Nephron (organoid): ENCODE results near the gene RIOK3.

Experiments
- H3K27ac Mint-ChIP-seq, 3 experiments: 2 replicates each; pipeline ENCODE4 v1.8.0; 2020; ENCODE audit warnings: mixed read lengths in 3 of 3, mild to moderate bottlenecking in 2 of 3, moderate library complexity in 1 of 3
- H3K27me3 Mint-ChIP-seq: 2 replicates; pipeline ENCODE4 v1.8.0; 2021; ENCODE audit warnings: low read depth, mild to moderate bottlenecking, moderate library complexity, mixed read lengths
- H3K36me3 Mint-ChIP-seq: 2 replicates; pipeline ENCODE4 v1.8.0; 2020; ENCODE audit warnings: low read depth, mixed read lengths
- H3K4me1 Mint-ChIP-seq: 2 replicates; pipeline ENCODE4 v1.8.0; 2020; ENCODE audit warnings: mixed read lengths
- H3K4me3 Mint-ChIP-seq, 3 experiments: 2 replicates each; pipeline ENCODE4 v1.8.0; 2020; ENCODE audit warnings: mild to moderate bottlenecking in 3 of 3, mixed read lengths in 3 of 3, moderate library complexity in 2 of 3
- H3K9me3 Mint-ChIP-seq: 2 replicates; pipeline ENCODE4 v1.8.0; 2020; ENCODE audit warnings: mixed read lengths
- TF ChIP-seq, protein P1 (sequence below), 3 experiments: fragments of 200-600 bp; sonication (generic); IDR thresholded peaks; one replicate each; pipeline ENCODE4 v1.5.0; 2021; ENCODE audit warnings: antibody characterized with exemption in 3 of 3; ENCODE audit not compliant: unreplicated experiment in 3 of 3

The RIOK3 gene

DNA sequence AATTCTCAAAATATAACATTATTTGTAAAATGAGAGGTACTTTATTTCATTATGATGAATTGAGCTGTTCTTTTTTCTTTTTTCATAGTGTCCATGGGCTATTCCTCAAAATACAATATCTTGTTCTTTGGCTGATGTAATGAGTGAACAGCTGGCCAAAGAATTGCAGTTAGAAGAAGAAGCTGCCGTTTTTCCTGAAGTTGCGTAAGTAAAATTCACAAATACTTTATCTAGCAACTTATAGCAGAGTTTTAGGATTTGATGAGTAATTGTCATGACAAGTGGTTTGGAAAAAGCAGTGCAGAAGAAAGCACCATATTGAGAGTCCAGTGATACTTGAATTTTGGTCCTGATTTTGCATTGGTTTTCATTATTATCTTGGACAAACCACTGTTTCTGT lies 9.8 kb downstream of the RIOK3 start:
- Mint-ChIP-seq H3K36me3 (peaks cover 48% of the 10 kb centered on the region), H3K4me3 (no peak overlapping the region), H3K27ac (no peak overlapping the region), H3K27me3 (no peaks in the 10 kb centered on the region), H3K9me3 (no peaks in the 10 kb centered on the region), H3K4me1 (peaks cover 22% of the 10 kb centered on the region)
- TF ChIP-seq, protein P1, sequence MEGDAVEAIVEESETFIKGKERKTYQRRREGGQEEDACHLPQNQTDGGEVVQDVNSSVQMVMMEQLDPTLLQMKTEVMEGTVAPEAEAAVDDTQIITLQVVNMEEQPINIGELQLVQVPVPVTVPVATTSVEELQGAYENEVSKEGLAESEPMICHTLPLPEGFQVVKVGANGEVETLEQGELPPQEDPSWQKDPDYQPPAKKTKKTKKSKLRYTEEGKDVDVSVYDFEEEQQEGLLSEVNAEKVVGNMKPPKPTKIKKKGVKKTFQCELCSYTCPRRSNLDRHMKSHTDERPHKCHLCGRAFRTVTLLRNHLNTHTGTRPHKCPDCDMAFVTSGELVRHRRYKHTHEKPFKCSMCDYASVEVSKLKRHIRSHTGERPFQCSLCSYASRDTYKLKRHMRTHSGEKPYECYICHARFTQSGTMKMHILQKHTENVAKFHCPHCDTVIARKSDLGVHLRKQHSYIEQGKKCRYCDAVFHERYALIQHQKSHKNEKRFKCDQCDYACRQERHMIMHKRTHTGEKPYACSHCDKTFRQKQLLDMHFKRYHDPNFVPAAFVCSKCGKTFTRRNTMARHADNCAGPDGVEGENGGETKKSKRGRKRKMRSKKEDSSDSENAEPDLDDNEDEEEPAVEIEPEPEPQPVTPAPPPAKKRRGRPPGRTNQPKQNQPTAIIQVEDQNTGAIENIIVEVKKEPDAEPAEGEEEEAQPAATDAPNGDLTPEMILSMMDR (IDR thresholded peaks at IDR 0.05; ENCODE audit: unreplicated experiment in 3 of 3): no peak

DNA sequence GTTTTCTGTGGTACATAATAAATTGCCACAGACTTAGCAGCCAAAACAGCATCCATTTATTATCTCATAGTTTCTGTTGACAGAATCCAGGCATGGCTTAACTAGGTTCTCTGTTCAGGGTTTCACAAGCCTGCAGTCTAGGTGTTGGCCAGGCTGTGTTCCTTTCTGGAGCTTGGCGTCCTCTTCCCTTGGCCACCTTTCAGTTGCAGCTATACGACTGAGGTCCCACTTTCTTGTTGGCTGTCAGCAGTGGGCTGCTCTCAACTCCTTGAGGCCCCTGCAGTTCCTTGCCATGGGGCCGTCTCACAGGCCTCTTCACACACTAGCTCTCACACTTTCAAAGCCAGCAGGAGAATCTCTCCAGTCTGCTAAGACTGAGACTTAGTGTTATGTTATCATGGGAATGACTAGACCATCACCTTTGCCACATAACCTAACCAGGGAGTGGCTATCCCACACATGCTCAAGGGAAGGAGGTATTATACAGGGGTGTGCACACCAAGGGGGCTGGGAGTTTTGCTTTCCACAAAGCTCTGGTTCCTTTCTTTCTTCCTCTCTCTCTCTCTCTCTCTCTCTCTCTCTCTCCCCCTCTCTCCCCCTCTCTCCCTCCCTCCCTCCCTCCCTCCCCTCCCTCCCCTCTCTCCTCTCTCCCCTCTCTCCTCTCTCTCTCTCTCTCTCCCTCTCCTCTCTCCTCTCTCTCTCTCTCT lies 15.8 kb downstream of the RIOK3 start:
- Mint-ChIP-seq H3K27me3 (no peaks in the 10 kb centered on the region), H3K27ac (no peak overlapping the region), H3K4me3 (no peak overlapping the region), H3K9me3 (no peaks in the 10 kb centered on the region), H3K4me1 (no peaks in the 10 kb centered on the region), H3K36me3 (peaks cover 55% of the 10 kb centered on the region)
- TF ChIP-seq, protein P1 (IDR thresholded peaks at IDR 0.05; ENCODE audit: unreplicated experiment in 3 of 3): no peak

DNA sequence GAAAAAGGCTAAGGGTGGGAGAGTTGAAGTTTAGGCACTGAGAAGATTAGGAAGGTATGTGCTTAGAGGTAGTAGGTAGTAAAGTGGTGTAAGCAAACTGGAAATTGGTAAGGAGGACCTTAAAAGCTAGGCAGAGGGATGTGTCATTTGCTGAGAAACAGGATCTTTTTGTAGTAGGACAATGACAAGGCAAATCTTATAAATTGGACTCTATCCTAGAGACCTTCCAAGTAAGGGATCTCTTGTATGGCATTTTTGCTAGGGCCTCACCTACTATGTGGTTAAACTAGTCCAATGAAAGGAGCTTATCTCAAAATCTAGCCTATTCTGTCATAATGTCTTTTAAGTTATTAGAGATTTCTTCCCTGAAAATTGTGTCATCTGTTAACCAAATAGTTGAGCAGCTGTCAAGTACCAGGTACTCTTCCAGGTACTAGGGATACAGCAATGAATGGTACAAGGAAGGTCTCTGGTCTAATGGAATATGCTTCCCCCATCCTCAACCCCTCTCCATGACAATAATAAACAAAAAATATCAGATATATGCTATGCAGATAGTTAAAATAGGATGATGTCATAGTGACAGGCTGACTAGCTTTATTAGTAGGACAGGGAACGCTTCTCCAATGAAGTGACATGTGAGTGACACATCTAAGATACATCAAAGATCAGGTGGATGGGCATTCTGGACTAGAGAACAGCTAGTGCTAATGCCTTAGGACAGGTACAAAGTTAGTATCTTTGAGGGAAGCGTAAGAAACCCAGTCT lies 17.7 kb downstream of the RIOK3 start:
- Mint-ChIP-seq H3K27me3 (no peaks in the 10 kb centered on the region), H3K27ac (no peak overlapping the region), H3K9me3 (no peaks in the 10 kb centered on the region), H3K4me1 (no peaks in the 10 kb centered on the region), H3K36me3 (peaks cover 53% of the 10 kb centered on the region), H3K4me3 (no peak overlapping the region)
- TF ChIP-seq, protein P1 (IDR thresholded peaks at IDR 0.05; ENCODE audit: unreplicated experiment in 3 of 3): no peak

DNA sequence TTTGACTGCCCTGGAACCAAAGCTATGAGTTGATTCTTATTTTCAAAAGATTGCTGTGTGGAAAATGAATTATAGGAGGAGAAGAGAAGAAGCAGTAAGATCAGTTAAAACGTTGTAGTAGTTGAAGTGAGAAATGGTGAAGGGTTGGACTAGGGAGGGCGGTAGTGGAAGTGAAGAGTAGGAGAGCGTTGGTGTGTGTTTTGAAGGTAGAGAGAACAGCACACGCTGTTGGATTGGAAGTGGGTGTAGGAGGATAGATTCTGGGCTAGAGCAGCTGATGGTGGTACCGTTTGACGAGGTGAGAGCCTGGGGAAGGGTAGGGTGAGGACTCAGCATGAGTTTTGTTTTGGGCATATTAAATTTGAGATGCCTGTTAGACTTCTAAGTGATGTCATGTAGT lies 18.4 kb downstream of the RIOK3 start:
- TF ChIP-seq, protein P1 (IDR thresholded peaks at IDR 0.05; ENCODE audit: unreplicated experiment in 3 of 3): no peak
- H3K36me3 Mint-ChIP-seq: peaks cover 50% of the 10 kb centered on the region

GRCh38 chr18:23479829-23480505 lies 26.9 kb downstream of the RIOK3 start:
- no peaks in the 10 kb centered on the region for H3K9me3 Mint-ChIP-seq
- H3K4me3 Mint-ChIP-seq: no peak overlapping the region
- peaks cover 52% of the 10 kb centered on the region for H3K36me3 Mint-ChIP-seq
- no peaks in the 10 kb centered on the region for H3K27me3 Mint-ChIP-seq
- no peak overlapping the region for H3K27ac Mint-ChIP-seq
- TF ChIP-seq, protein P1 (IDR thresholded peaks at IDR 0.05; ENCODE audit: unreplicated experiment in 3 of 3): no peak
- peaks cover 9% of the 10 kb centered on the region for H3K4me1 Mint-ChIP-seq

More for the DNA sequence above, 18.4 kb downstream of the RIOK3 start:
- no peaks in the 10 kb centered on the region for H3K4me1 Mint-ChIP-seq
- no peaks in the 10 kb centered on the region for H3K9me3 Mint-ChIP-seq
- no peak overlapping the region for H3K4me3 Mint-ChIP-seq
- H3K27me3 Mint-ChIP-seq: no peaks in the 10 kb centered on the region
- H3K27ac Mint-ChIP-seq: no peak overlapping the region
